Right renal pelvis (tissue), 4 donors: ENCODE results near the gene MAP1B. TPM values are rescaled to one million over a fixed set of nuclear protein-coding genes. Genes with fewer than 3 reads are reported as not detected.

Experiments used
- DNase-seq, 4 donors: peaks; one replicate each; pipeline ENCODE4 v3.0.0-alpha.2; 2013; ENCODE audit warnings: low read depth in 4 of 4, low spot score in 3 of 4, missing footprints in 1 of 4
- polyA plus RNA-seq, 4 donors: library from polyadenylated mRNA; unstranded; fragments of 120-200 nt; gene quantifications; one replicate each; pipeline ENCODE4 v1.2.1, GENCODE V29; 2013; ENCODE audit not compliant: insufficient read length in 4 of 4

The MAP1B gene
- polyA plus RNA-seq, 4 donors, result 12.7 to 23.3 (median 13.9) TPM

DNA sequence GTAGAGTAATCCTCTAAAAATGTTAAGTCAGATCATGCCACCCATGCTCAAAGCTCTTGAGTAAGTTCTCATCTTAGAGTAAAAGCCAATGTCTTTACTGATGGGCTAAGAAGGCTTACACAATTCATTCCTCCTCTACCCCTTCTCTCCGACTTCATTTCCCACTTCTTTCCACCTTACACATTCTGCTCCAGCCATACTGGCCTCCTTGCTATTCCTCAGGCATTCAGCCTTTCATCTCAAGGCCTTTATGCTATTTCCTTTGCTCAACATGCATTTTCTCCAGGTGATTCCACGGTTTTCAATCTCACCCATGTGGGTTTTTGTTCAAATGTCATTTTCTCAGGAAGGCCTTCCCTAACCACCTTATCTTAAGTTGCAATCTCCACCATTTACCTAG is 104.9 kb downstream of the MAP1B start:
- no peak for DNase-seq

GRCh38 chr5:72213482-72213881 is 106.2 kb downstream of the MAP1B start:
- DNase-seq, result no peak

DNA sequence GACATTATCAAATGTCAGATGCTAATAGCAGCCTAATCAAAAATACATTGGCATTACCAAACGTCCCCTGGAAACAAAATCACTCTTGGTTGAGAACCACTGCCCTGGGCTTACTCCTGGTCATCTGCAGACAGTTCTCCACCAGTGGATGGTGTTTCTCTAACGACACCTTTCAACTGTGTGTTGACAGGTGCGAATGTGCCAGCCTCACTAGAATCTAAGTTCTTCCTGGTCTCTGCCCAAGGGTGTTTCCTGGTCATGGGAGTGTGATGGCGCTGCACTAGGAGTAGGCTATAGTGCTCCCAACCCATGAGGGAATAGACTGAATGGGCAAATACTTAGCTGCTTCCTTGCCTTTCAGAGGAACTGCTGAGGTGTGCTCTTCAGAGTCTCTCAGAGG is 106.9 kb downstream of the MAP1B start:
- no peak for DNase-seq

GRCh38 chr5:72216756-72217155 is 109.5 kb downstream of the MAP1B start:
- DNase-seq, result no peak

- no peak for DNase-seq
These were observed 113.8 kb downstream of the MAP1B start for GRCh38 chr5:72221099-72221498.

DNA sequence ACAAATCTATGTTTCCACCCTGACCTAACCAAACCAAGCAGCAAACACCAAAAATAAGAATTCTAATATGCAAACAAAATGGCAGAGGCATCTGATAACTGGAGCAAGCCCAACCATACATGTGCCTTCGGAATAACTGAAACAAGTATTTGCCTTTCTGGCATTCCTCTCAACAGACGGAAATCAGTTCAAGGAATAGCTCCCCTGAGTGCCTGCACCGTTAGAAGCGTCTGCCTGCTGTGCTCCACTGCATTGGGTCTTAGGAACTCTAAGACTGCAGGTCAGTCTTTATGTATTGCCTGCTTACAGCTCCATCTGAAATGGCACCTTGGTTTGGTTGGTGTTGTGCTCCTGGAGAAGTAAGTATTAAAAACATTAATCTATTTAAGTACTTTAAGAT is 114.3 kb downstream of the MAP1B start:
- DNase-seq, result no peak

- no peak for DNase-seq
These were observed 115.2 kb downstream of the MAP1B start for GRCh38 chr5:72222521-72222920.

DNA sequence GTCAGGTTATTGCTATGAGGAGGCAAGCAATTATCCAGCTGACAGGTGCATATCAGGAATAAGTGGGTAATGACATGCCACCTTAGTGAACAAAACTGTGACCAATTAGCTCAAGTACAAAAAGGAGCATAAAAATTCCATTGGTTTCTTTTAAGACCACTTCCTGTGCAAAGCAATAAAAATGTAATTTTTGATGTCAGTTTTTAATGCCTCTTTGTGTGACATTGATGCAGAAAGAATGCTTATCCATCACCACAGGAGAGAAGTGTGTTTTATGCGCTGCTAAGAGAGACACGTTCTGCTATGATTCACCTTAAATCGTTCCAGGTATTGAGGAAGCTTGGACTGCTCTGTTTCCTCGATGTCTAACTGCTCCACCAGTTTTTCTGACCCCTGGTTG is 116.1 kb downstream of the MAP1B start:
- no peak for DNase-seq

DNA sequence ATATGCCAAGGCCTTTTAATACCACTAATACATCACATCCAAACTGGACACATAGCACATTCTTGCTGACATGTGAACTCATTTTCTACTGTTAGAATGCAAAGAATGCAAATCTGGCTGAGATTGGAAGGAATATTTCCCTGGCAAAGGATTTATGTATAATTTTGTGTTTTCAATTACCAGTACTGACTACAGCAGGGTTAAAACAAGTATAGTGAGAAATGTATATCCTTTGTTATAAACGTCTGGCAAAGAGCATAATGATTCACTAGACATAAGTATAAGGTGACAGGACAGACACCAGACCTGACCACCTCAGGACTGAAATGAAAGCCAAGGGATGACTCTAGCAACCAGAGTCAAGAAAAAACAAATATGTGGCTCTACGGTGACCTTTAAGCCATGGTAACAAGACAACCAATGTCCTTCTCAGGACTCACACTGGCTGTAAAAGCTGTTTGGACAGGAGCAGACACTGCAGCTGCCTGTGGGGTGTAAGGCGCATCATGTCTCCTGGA is 117.7 kb downstream of the MAP1B start:
- DNase-seq, result no peak

DNA sequence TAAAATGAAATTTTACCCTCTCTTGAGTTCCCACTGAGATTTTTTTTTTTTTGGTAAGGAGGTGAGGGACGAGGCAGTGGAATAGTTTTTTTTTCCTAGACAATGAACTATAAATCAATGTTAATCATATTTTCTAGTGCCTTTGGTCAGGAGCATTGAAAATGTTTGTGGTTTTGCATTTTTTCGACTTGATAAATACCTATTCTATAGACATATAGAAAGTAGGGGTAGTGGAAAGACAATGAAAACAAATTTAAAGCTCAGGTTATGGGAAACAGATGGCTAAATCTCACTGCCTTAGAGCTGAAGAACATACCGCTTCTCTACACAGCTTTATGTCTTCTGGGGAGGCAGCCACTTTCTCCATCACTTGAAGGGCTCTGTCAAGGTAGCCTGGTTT is 118.5 kb downstream of the MAP1B start:
- DNase-seq, result no peak

DNA sequence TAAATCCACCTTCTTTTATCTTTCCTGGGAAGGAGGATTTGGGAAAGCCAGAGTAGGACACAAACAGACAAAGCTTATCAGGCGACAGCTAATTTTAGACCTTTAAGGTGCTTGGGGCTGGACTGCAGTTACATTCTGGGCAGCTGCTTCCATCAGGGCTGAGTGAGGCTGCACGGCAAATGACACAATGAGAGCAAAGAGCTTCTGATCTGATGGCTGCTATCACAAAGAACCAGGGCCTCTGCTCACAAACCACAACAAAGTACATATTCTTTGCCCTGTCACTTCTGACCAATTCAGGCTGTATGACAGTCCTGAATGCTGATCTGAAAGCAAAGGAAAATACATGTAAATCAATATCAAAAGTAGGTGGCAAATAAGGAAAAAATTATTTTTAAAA is 119.7 kb downstream of the MAP1B start:
- DNase-seq, result no peak

DNA sequence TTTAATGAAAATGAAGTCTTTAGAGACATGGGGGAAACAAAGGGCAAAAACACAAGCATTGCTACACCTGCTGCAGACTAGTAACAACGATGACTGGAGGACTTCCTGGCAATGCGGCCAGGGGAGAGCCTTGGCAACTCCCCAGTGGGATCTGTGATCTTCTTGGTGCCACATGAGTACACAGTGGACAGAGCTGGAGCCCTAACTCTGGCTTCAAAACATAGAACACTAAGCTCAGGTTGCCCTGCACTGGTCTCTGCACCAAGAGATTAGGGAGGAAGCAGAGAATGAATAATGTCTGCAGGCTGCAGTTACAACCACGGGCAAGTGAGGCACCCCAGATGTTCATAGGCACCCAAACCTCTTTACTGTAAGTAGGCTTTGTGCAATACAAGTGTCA is 121.7 kb downstream of the MAP1B start:
- DNase-seq, result no peak

- no peak for DNase-seq
These were observed 124.9 kb downstream of the MAP1B start for GRCh38 chr5:72231991-72232703.

DNA sequence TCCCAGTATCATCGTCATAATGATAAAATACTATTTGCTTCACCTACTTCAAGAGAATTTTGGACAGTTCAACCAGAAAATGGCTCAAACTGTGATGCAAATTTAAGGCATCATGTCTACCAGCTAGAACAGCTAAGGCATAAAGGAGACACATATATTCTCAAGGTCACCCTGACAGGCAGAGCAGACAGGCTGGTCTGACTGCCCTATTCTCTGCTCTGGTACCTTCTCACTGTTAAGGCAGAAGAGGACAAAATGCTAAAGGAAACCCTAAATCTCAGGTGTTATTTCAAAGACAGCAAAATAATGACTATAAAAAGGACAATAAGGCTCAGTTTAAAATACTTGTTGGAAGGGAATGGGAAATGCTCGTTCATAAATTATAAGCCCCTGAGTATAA is 125.6 kb downstream of the MAP1B start:
- DNase-seq, result no peak

GRCh38 chr5:72233835-72234234 is 126.6 kb downstream of the MAP1B start:
- DNase-seq, result no peak

DNA sequence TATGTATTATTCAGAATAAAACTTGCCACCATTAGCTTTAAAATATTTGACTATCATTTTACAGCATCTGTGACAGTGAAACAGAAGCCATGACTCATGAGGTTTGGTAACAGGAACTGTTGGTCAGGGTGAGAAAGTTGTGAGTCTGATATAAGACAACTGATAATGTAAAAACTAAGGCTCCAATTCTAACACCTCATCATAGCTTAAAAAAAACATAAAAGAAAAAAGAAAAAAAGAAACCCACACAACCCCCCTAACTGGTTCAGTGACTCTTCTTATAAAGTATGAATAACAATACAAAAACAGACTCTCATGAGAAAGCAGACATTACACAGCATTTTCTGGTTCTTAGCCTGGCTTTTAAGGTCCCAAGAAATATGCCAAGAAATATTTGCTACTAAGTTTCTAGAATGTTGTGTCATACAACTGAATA is 127.0 kb downstream of the MAP1B start:
- DNase-seq, result no peak

DNA sequence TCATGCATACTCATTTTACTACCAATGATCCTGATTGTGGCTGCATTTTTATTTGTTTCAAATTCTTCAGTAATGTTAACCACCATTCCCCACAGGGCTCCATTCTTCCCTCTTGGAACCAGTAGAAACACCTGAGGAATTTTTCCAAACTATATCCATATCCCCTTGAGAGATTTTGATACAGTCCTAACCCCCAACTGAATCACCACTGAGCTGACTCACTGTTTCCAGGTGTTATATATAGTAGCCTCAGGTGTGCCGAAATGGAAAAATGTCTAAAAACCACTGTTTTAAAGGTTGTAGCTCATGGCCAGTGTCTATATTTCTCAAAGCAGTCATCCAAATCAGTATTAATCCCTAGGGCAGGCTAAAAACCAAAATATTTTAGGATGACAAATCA is 127.6 kb downstream of the MAP1B start:
- no peak for DNase-seq

DNA sequence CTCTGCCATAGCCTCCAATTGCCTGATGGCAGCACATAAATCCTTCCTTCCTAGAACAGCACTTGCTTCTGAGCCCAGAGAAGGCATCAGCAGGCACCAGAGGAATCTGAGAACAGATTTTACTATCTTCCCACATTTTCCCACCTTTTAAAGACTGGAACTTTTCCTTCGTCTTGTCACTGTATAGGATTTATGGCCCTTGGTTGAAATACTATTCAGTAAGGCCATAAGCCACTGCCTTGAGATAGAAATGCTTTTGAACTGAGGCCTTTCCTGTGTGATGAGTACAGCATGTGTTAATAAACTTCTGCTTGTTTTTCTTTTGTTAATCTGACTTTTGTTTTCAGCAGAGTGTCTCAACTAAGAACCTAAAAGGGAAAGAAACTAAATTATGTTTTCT is 128.4 kb downstream of the MAP1B start:
- DNase-seq, result no peak

GRCh38 chr5:72237415-72237814 is 130.1 kb downstream of the MAP1B start:
- no peak for DNase-seq

DNA sequence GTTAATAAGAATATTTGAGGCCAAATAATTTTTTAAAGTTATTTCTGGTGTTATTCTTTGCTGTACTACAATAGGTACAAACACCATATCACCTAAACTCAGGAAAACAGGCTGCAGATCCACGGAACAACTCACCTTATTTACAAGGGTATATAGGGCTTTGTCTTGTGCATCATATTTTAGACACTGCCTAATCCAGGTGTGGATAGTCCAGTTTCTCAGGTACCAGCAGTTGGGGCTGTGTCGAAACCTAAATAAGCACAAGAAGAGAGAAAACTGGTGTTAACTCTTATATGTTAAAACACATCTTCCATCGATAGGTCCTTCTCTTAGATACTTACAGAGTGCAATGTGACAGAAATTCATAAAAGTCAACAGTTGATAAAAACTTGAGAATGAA is 130.6 kb downstream of the MAP1B start:
- DNase-seq, result no peak

GRCh38 chr5:72238712-72239445 is 131.6 kb downstream of the MAP1B start:
- DNase-seq, result no peak

DNA sequence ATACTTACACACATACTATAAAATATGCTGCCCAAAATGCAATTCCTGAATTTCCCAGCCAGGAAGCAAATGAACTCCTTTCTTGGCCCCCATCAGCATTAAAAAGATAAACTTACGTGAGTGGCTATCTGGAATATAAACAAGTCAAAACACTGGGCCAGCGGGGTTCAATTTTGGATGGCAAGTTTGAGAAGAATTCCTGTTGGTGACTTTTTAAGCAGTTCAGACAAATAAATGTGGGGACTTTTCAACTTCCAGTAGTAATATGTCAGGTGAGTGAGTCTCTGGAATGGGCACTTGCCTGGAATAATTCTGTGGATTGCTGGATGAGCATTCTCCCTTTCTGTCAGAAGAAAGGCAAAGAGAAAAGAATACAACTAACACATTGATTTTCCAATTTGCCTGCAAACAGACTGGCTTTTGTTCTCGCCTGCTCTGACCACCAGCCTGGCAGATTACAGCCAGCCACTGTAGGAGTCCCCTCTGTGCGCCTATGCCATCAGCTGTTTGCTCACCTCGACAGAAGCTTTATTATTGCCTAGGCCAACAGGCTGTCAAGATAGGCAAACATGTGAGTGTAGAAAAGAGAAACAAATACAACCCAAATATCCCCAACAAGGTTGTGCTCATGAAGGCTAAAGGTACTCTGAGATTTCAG is 134.2 kb downstream of the MAP1B start:
- DNase-seq, result no peak
